PC-9 (cell line): ENCODE data around the gene FXYD6.

Experiments used
- CTCF ChIP-seq: fragments of 200-600 bp; sonication (generic); conservative IDR thresholded peaks from 2 replicates; pipeline ENCODE4 v1.6.1; 2017; ENCODE audit warnings: mixed run types, antibody characterized with exemption, mild to moderate bottlenecking, moderate library complexity
- EZH2 ChIP-seq: fragments of 200-600 bp; sonication (generic); IDR thresholded peaks from 2 replicates; pipeline ENCODE4 v1.8.0; 2017; ENCODE audit warnings: antibody characterized with exemption, low read depth

DNA sequence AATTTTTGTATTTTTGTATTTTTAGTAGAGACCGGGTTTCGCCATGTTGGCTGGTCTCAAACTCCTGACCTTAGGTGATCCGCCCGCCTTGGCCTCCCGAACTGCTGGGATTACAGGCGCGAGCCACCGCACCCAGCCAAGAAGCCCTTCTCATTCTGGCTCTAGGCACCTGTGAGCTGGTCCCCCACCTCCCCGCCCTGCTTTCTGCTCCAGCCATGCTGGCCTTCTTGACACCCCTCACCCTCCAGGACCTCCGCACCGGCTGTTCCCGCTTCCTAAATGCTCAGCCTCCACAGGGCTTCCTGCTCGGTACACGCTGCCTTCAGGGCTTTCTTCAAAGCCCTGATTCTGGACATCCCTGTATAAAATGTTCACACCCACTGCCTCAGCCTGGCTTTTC lies 46.4 kb downstream of the FXYD6 start:
- TF ChIP-seq EZH2 (no peak), CTCF (no peak)
